Activated CD8-positive, alpha-beta memory T cell treated with anti-CD3 and anti-CD28 coated beads for 48 hours (primary cell): ENCODE data around the gene CCR4.
"Not testable (repeated sequence)": the region's sequence is repeated elsewhere in the genome, so short reads cannot be mapped to it uniquely, and the experiment has no call there.

ENCODE experiments used
- DNase-seq, 3 experiments: peaks; one replicate each; pipeline ENCODE4 v3.0.0-alpha.2; 2020; ENCODE audit warnings: low read depth in 2 of 3, low spot score in 2 of 3

Gene CCR4

GRCh38 chr3:32951410-32951811, at the start of gene CCR4:
Gene CCR4, plus strand, starts transcription at chr3:32951644. Its CDS starts 1,779 bp downstream, at chr3:32953423.
- DNase-seq = peak in 1 of 3 experiments; percentile 11

- DNase-seq = peak in 1 of 3 experiments; percentile 15
These were observed 48.5 kb upstream of the CCR4 start for GRCh38 chr3:32902887-32903371.

GRCh38 chr3:32903953-32904352, 47.5 kb upstream of the CCR4 start:
- DNase-seq = no peak

GRCh38 chr3:32909999-32910398, 41.4 kb upstream of the CCR4 start:
- DNase-seq = no peak

GRCh38 chr3:32910954-32911353, 40.5 kb upstream of the CCR4 start:
- DNase-seq = no peak

GRCh38 chr3:32912046-32912445, 39.4 kb upstream of the CCR4 start:
- DNase-seq = no peak

GRCh38 chr3:32913790-32914446, 37.5 kb upstream of the CCR4 start:
- DNase-seq = no peak

GRCh38 chr3:32919920-32920319, 31.5 kb upstream of the CCR4 start:
- no peak for DNase-seq

GRCh38 chr3:32922078-32922477, 29.4 kb upstream of the CCR4 start:
- no peak for DNase-seq

- DNase-seq = no peak
These were observed 21.3 kb upstream of the CCR4 start for GRCh38 chr3:32930161-32930560.

GRCh38 chr3:32931273-32931672, 20.2 kb upstream of the CCR4 start:
- DNase-seq = not testable (repeated sequence)

- DNase-seq = no peak
These were observed 17.2 kb upstream of the CCR4 start for GRCh38 chr3:32934150-32934742.

GRCh38 chr3:32937331-32937730, 14.1 kb upstream of the CCR4 start:
- no peak for DNase-seq

- DNase-seq = not testable (repeated sequence)
These were observed 11.7 kb upstream of the CCR4 start for GRCh38 chr3:32939531-32940284.

GRCh38 chr3:32940726-32941125, 10.7 kb upstream of the CCR4 start:
- no peak for DNase-seq

- no peak for DNase-seq
These were observed 6.3 kb upstream of the CCR4 start for GRCh38 chr3:32945136-32945535.

- not testable (repeated sequence) for DNase-seq
These were observed 5.8 kb upstream of the CCR4 start for GRCh38 chr3:32945598-32945997.

- no peak for DNase-seq
These were observed 4.3 kb upstream of the CCR4 start for GRCh38 chr3:32946973-32947788.

- peak; percentile 70 to 99 (median 98) for DNase-seq
These were observed 3.6 kb upstream of the CCR4 start for GRCh38 chr3:32947789-32948238.

- DNase-seq = no peak
These were observed 2.6 kb upstream of the CCR4 start for GRCh38 chr3:32948625-32949445.
